Keratinocyte (primary cell): Measurements from ENCODE around the gene BPNT1. TPM values are rescaled to one million over a fixed set of nuclear protein-coding genes. Genes with fewer than 3 reads are reported as not detected.

Source experiments
- DNase-seq: peaks from one replicate; pipeline ENCODE4 v3.0.0-alpha.2; 2011; ENCODE audit warnings: low read depth, missing footprints, low spot score
- FAIRE-seq: peaks from 2 replicates; lab custom pipeline; 2011; peaks lifted over from hg19 to GRCh38; lab: Jason Lieb, UNC
- H2AFZ ChIP-seq: 2 replicates; pipeline ENCODE4 v1.6.0; 2012; ENCODE audit warnings: low read length, control low read depth, inconsistent platforms; ENCODE audit not compliant: control insufficient read depth
- H3K27ac ChIP-seq: 2 replicates; pipeline ENCODE4 v1.5.1; 2011; ENCODE audit warnings: low read length; ENCODE audit not compliant: control insufficient read depth, insufficient read depth
- H3K27me3 ChIP-seq: 3 replicates; pipeline ENCODE4 v1.6.0; 2011; ENCODE audit warnings: low read length; ENCODE audit not compliant: control insufficient read depth, insufficient read depth; ENCODE audit errors: extremely low read depth
- H3K36me3 ChIP-seq, 2 experiments: 2 replicates in 1 of 2; 3 replicates in 1 of 2; pipeline ENCODE4 v1.5.1; 2011; ENCODE audit warnings: low read length in 2 of 2, mild to moderate bottlenecking in 1 of 2; ENCODE audit not compliant: control insufficient read depth in 2 of 2, insufficient read depth in 2 of 2; ENCODE audit errors: extremely low read depth in 1 of 2
- H3K4me1 ChIP-seq: 3 replicates; pipeline ENCODE4 v1.5.1; 2011; ENCODE audit warnings: low read length; ENCODE audit not compliant: control insufficient read depth, insufficient read depth; ENCODE audit errors: extremely low read depth
- H3K4me2 ChIP-seq: 3 replicates; pipeline ENCODE4 v1.6.0; 2011; ENCODE audit warnings: low read depth, low read length; ENCODE audit not compliant: control insufficient read depth, insufficient read depth; ENCODE audit errors: extremely low read depth
- H3K4me3 ChIP-seq, 3 experiments: fragments of 200-600 bp in 1 of 3; sonication (generic) in 1 of 3; 2 replicates in 2 of 3; 3 replicates in 1 of 3; pipeline ENCODE4 v1.5.1; 2011 to 2016; ENCODE audit warnings: low read length in 3 of 3, mild to moderate bottlenecking in 3 of 3, control low read depth in 2 of 3, inconsistent platforms in 1 of 3, low read depth in 1 of 3, mixed read lengths in 1 of 3, mixed run types in 1 of 3, moderate library complexity in 1 of 3; ENCODE audit not compliant: control insufficient read depth in 2 of 3, insufficient read depth in 2 of 3; ENCODE audit errors: extremely low read depth in 1 of 3
- H3K79me2 ChIP-seq: 2 replicates; pipeline ENCODE4 v1.6.0; 2012; ENCODE audit warnings: low read length; ENCODE audit not compliant: control insufficient read depth, insufficient read depth
- H3K9ac ChIP-seq: 3 replicates; pipeline ENCODE4 v1.6.0; 2011; ENCODE audit warnings: low read length; ENCODE audit not compliant: control insufficient read depth, insufficient read depth; ENCODE audit errors: extremely low read depth
- H3K9me1 ChIP-seq: 3 replicates; pipeline ENCODE4 v1.6.0; 2011; ENCODE audit warnings: low read length; ENCODE audit not compliant: control insufficient read depth, insufficient read depth; ENCODE audit errors: extremely low read depth
- H3K9me3 ChIP-seq: 2 replicates; pipeline ENCODE4 v1.5.1; 2012; ENCODE audit warnings: low read depth, low read length; ENCODE audit not compliant: control insufficient read depth
- H4K20me1 ChIP-seq: 3 replicates; pipeline ENCODE4 v1.6.0; 2011; ENCODE audit warnings: low read length; ENCODE audit not compliant: control insufficient read depth, insufficient read depth; ENCODE audit errors: extremely low read depth
- CTCF ChIP-seq, 3 experiments: IDR thresholded peaks in 1 of 3; conservative IDR thresholded peaks in 1 of 3; optimal IDR thresholded peaks in 1 of 3; 2 replicates in 2 of 3; 3 replicates in 1 of 3; pipeline versions ENCODE3 to v1.5.1; 2011; ENCODE audit warnings: low read length in 3 of 3, mild to moderate bottlenecking in 3 of 3, moderate library complexity in 2 of 3, control low read depth in 1 of 3, inconsistent platforms in 1 of 3; ENCODE audit not compliant: insufficient read depth in 2 of 3; ENCODE audit errors: extremely low read depth in 1 of 3
- EZH2 ChIP-seq: IDR thresholded peaks from one replicate; pipeline ENCODE4 v1.6.1; 2012; ENCODE audit warnings: inconsistent platforms, mild to moderate bottlenecking, low read length, moderate library complexity
- dilution Hi-C: fragments of 300-500 bp; cut with MboI; formaldehyde crosslinking; loops from one replicate; pipeline ENCODE4 v1.7.0; 2020; ENCODE audit warnings: low sequenced_read_pairs; ENCODE audit not compliant: extremely low pct_ligation_motif_present
- polyA plus RNA-seq, 5 experiments: library from polyadenylated mRNA; depleted of rRNA in 3 of 5; stranded (reverse) in 3 of 5; stranded (forward) in 1 of 5; unstranded in 1 of 5; fragments of >200 nt; gene quantifications; 1 replicate in 1 of 5; 2 replicates in 3 of 5; 3 replicates in 1 of 5; pipeline versions ENCODE4 v1.2.1 to v1.2.3, GENCODE V29; 2011 to 2012; ENCODE audit warnings: missing spikeins in 2 of 5, low read depth in 1 of 5, low replicate concordance in 1 of 5

BPNT1 gene
- polyA plus RNA-seq, 1 donor (not counting 4 experiments of a cell fraction or from before 2014, with no cell fraction given), result 53.7 TPM

- H2AFZ ChIP-seq, result no peak overlapping the region
- no peak overlapping the region for H3K27ac ChIP-seq
- no peaks in the 10 kb centered on the region for H3K9me3 ChIP-seq
These were observed 56.7 kb downstream of the BPNT1 start for GRCh38 chr1:220032911-220033310.

DNA sequence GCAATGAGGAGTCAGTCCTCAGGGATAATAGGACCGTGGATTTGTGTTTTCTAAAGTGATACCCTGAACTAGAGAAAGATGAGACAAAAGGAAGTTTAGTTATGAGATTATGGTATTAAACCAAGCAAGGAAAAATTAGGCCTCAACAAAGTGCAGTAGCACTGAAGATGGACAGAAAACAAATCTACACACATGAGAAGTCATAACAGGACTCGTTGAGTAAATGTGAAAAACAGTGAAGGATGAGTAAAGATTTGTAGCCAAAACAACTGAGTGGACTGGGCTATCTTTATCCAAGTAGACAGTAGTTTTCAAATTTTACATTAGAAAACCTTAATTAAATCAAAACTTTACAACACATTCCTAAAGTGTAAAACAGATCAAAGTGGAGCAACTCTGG lies 58.3 kb downstream of the BPNT1 start:
- Histone ChIP-seq H3K4me3 (no peak overlapping the region), H3K79me2 (peaks cover 13% of the 10 kb centered on the region), H3K9ac (no peak overlapping the region), H3K36me3 (peaks cover 4 to 9% of the 10 kb centered on the region in 2 experiments), H2AFZ (no peak overlapping the region), H4K20me1 (peaks cover 4% of the 10 kb centered on the region), H3K27ac (no peak overlapping the region), H3K27me3 (no peaks in the 10 kb centered on the region), H3K4me1 (no peaks in the 10 kb centered on the region), H3K9me1 (no peaks in the 10 kb centered on the region), H3K4me2 (no peak overlapping the region), H3K9me3 (no peaks in the 10 kb centered on the region)
- DNase-seq (no peak), FAIRE-seq (no peak)
- TF ChIP-seq EZH2 (no peak), CTCF (optimal IDR thresholded peaks at IDR 0.05 in 1 of 3, IDR thresholded peaks at IDR 0.05 in 1 of 3, conservative IDR thresholded peaks at IDR 0.05 in 1 of 3; ENCODE audit: extremely low read depth in 1 of 3, insufficient read depth in 2 of 3, low read length in 3 of 3) (no peak)
- dilution Hi-C loops, result no loop called here

More at GRCh38 chr1:220032911-220033310, 56.7 kb downstream of the BPNT1 start:
- H3K36me3 ChIP-seq, result peaks cover 4 to 9% of the 10 kb centered on the region in 2 experiments
- no peak overlapping the region for H3K4me2 ChIP-seq
- H3K4me3 ChIP-seq, result no peak overlapping the region
- FAIRE-seq, result no peak
- peaks cover 6% of the 10 kb centered on the region for H4K20me1 ChIP-seq
- no peak for TF ChIP-seq CTCF (optimal IDR thresholded peaks at IDR 0.05 in 1 of 3, IDR thresholded peaks at IDR 0.05 in 1 of 3, conservative IDR thresholded peaks at IDR 0.05 in 1 of 3; ENCODE audit: extremely low read depth in 1 of 3, insufficient read depth in 2 of 3, low read length in 3 of 3)
- TF ChIP-seq EZH2, result no peak
- peaks cover 23% of the 10 kb centered on the region for H3K79me2 ChIP-seq
- no peaks in the 10 kb centered on the region for H3K27me3 ChIP-seq
- H3K9me1 ChIP-seq, result no peaks in the 10 kb centered on the region
- no peaks in the 10 kb centered on the region for H3K4me1 ChIP-seq
- no peak for DNase-seq
- H3K9ac ChIP-seq, result no peak overlapping the region
- dilution Hi-C loops, result no loop called here
